ENCODE measurements around the gene ITPR2.

DNA sequence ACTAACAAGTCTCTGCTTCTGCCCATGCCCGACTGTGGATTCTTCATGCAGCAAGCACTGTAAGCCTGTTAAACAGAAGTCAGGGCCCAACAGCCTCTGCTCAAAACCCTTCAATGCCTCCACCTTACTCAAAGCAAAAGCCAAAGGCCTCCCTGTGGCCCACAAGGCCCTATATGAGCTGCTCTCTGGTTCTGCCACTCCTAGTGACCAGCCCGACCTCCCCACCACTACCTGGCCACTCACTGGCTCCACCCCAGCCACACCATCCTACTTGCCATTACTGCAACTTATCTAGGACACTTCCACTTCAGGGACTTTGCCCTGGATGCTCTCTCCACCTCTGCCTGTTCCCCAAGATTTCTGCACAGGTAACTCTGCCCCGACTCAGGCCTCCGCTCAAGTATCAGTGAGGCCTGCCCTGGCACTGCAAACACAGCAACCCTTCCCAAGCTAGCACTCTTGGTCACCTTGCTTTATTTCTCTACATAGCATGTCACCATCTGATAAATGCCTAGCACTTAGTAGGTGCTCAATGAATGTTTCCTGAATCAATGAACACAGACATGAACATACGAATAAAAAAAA, 88.9 kb downstream of the ITPR2 start:
- TF ChIP-seq, protein P1, sequence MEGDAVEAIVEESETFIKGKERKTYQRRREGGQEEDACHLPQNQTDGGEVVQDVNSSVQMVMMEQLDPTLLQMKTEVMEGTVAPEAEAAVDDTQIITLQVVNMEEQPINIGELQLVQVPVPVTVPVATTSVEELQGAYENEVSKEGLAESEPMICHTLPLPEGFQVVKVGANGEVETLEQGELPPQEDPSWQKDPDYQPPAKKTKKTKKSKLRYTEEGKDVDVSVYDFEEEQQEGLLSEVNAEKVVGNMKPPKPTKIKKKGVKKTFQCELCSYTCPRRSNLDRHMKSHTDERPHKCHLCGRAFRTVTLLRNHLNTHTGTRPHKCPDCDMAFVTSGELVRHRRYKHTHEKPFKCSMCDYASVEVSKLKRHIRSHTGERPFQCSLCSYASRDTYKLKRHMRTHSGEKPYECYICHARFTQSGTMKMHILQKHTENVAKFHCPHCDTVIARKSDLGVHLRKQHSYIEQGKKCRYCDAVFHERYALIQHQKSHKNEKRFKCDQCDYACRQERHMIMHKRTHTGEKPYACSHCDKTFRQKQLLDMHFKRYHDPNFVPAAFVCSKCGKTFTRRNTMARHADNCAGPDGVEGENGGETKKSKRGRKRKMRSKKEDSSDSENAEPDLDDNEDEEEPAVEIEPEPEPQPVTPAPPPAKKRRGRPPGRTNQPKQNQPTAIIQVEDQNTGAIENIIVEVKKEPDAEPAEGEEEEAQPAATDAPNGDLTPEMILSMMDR (IDR thresholded peaks at IDR 0.05; ENCODE audit: low read length) = no peak
- no peak for TF ChIP-seq EZH2 (IDR thresholded peaks at IDR 0.05; ENCODE audit: borderline replicate concordance, low read length)

Data from OCI-LY1 (cell line).